ENCODE measurements around the gene ERBB2.

DNA sequence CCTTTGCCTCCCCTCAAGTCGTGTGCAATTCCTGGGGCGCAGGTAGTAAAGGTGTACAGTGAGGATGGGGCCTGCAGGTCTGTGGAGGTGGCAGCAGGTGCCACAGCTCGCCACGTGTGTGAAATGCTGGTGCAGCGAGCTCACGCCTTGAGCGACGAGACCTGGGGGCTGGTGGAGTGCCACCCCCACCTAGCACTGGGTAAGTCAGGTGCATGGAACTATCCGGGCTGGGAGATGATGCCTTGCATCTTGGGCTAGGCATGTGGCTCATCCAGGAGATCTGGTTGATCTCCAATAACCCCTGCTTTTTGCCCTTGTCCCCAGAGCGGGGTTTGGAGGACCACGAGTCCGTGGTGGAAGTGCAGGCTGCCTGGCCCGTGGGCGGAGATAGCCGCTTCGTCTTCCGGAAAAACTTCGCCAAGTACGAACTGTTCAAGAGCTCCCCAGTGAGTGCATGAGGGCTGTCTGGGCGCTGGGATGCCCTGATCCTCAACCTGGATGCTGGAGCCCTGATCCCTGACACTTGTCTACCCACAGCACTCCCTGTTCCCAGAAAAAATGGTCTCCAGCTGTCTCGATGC is 43.1 kb downstream of the ERBB2 start:
- TF ChIP-seq CTCF (IDR thresholded peaks at IDR 0.05) (no peak), EP300 (IDR thresholded peaks at IDR 0.05) (no peak)

Data from suprapubic skin (tissue), 3 donors.